Fibroblast of pulmonary artery (primary cell): ENCODE data around the gene LRRTM3.

Source experiments
- DNase-seq: peaks from one replicate; pipeline ENCODE4 v3.0.0-alpha.2; 2010; ENCODE audit warnings: low read depth
- H3K4me3 ChIP-seq: replicated peaks from 2 replicates; pipeline ENCODE4 v1.5.1; 2011; ENCODE audit warnings: low read depth, mild to moderate bottlenecking, control low read depth, low read length, moderate library complexity
- TF ChIP-seq, protein P1 (sequence below): IDR thresholded peaks from 2 replicates; pipeline ENCODE4 v1.5.1; 2011; ENCODE audit warnings: mild to moderate bottlenecking, control low read depth, low read length, inconsistent platforms; ENCODE audit errors: missing control alignments

LRRTM3 gene

DNA sequence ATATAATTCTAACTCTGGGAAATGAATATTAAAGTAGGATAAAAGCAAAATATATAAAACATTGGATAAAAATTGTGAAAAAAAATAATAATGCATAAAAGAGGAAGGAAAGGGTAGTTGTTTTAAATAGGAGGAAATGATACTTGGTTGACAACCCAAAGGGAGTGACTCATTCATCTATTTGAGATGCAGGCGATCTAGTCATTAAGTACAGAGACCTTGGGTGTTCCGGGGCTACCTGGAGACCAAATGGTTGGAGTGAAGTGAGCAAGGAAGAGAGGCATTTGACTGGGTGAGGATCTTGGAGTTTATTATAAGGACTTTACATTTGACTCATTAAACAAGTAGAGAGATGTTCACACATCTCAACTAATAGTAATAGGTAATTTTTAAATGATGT is 111.0 kb downstream of the LRRTM3 start:
- TF ChIP-seq, protein P1, sequence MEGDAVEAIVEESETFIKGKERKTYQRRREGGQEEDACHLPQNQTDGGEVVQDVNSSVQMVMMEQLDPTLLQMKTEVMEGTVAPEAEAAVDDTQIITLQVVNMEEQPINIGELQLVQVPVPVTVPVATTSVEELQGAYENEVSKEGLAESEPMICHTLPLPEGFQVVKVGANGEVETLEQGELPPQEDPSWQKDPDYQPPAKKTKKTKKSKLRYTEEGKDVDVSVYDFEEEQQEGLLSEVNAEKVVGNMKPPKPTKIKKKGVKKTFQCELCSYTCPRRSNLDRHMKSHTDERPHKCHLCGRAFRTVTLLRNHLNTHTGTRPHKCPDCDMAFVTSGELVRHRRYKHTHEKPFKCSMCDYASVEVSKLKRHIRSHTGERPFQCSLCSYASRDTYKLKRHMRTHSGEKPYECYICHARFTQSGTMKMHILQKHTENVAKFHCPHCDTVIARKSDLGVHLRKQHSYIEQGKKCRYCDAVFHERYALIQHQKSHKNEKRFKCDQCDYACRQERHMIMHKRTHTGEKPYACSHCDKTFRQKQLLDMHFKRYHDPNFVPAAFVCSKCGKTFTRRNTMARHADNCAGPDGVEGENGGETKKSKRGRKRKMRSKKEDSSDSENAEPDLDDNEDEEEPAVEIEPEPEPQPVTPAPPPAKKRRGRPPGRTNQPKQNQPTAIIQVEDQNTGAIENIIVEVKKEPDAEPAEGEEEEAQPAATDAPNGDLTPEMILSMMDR, result no peak
- no peak overlapping the region for H3K4me3 ChIP-seq
- no peak for DNase-seq

DNA sequence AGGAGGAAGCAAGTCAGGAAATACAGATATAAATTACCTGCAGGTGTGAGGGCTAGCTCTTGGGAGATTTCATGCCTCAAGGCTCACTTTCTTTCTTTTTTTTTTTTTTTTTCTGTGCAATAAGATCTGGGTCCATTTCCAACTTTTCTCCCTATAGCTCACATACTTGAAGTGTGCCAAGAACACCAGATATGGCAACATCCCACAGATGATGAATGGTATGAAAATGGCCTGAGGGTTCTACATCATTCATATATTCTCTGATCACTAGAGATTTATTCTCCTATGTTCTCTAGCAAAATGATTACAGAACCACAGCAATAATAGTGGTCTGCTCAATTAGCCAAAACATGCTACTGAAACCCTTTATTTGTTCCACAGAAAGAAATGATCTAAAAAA is 117.2 kb downstream of the LRRTM3 start:
- TF ChIP-seq, protein P1, result no peak
- no peak overlapping the region for H3K4me3 ChIP-seq
- DNase-seq, result no peak

DNA sequence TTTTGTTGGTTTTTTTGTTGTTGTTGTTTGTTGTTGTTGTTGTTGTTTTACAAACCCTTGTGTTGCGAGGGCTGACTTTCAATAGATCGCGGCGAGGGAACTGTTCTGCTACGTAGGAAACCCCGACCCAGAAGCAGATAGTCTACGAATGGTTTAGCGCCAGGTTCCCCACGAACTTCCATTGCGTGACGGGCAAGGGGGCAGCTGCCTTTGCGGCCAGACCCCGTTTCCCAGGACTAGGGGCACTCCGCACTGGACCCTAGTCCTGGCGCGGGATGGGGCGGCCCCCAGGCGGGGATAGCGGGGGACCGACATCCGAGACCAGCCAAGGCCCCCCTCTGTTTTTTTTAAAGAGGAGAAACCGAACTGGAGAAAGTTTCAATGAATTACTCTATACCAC is 119.6 kb downstream of the LRRTM3 start:
- TF ChIP-seq, protein P1, result no peak
- DNase-seq, result no peak
- no peak overlapping the region for H3K4me3 ChIP-seq

DNA sequence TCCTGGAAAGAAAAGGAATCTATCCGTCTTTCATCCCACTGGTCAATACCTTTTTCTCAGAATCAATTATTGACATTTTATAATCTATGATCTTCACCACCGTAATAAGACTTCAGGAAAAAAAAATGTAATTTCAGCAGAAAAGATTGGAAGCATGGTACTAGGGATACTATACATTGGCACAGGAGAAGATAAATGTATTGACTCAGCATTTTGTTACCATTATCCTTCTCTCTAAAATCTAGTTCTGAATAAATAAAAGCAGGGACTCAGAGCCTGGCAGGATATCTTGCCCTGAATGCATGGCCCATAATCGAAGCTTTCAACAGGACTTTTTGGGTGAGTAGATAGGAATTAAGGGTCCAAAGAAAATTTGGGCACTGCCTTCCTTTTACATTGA is 120.7 kb downstream of the LRRTM3 start:
- DNase-seq, result no peak
- H3K4me3 ChIP-seq, result no peak overlapping the region
- TF ChIP-seq, protein P1, result no peak

DNA sequence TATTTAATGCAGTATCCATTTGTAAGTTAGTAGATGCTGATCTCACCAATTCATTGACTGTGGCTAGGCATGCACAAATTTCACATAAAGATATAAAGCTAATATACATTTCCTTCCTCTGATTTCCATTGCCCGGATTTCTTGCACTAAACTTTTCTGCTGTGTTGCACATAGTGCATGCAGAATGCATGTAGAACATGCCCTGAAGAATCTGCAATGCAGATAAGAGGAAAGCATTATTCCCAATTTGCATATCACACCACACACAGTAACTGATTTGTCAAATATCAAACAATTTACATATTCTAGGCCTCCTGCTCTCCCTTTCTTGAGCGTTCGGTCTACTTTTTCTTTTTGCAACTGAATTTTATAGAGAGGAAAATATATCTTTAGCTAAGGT is 124.2 kb downstream of the LRRTM3 start:
- H3K4me3 ChIP-seq, result no peak overlapping the region
- DNase-seq, result no peak
- TF ChIP-seq, protein P1, result no peak

DNA sequence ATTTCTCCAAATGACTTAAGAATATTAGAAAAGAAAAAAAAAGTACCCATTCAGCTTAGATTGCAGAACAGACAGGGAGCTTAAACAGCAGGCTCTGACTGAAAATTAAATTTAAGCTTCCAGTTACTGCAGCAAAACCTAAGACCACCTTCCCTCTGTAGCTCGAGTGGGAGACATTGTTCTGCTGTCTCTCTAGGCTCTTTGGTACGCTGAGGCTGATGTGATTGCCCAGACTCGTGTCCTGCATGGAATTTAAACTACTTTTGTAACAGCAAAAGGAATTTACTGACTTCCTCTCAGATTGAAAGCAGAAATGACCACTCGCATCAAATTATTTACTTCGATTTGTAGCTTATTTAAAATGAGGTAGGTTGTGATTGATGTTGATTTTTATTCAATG is 124.6 kb downstream of the LRRTM3 start:
- no peak for DNase-seq
- no peak overlapping the region for H3K4me3 ChIP-seq
- TF ChIP-seq, protein P1, result no peak

DNA sequence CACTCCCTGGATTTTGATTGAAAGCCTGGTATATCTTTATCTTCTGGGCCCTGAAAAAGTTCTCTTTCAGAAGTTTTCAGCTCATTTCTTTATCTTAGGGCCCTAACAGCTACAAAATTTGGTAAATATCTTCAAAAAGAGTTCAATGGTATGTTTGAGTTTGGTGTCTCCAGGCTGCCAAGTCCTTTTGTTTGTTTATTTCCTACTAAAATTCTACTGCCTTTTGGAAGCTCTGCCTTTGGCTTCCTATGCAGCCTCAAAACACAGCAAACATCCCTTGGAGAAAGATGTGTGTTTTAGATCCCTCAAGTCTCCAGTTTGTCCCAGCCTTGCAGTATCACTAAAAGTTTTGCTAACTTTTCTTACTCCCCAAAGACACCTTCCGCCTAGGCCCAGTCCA is 146.8 kb downstream of the LRRTM3 start:
- TF ChIP-seq, protein P1, result no peak
- H3K4me3 ChIP-seq, result no peak overlapping the region
- no peak for DNase-seq
